ENCODE results near the gene MINK1. TPM values are rescaled to one million over a fixed set of nuclear protein-coding genes. Genes with fewer than 3 reads are reported as not detected.

Gene MINK1
- total and polyA plus RNA-seq, 2 donors (not counting 1 experiment from before 2014, with no cell fraction given): 109 to 160 TPM

GRCh38 chr17:4856271-4856936, 23.3 kb downstream of the MINK1 start:
- Mint-ChIP-seq H3K27me3 (no peaks in the 10 kb centered on the region), H3K4me1 (peaks cover 14% of the 10 kb centered on the region), H3K4me3 (no peak overlapping the region), H3K27ac (no peak overlapping the region), H3K9me3 (ENCODE audit: insufficient read depth) (no peaks in the 10 kb centered on the region)
- TF ChIP-seq, protein P1, sequence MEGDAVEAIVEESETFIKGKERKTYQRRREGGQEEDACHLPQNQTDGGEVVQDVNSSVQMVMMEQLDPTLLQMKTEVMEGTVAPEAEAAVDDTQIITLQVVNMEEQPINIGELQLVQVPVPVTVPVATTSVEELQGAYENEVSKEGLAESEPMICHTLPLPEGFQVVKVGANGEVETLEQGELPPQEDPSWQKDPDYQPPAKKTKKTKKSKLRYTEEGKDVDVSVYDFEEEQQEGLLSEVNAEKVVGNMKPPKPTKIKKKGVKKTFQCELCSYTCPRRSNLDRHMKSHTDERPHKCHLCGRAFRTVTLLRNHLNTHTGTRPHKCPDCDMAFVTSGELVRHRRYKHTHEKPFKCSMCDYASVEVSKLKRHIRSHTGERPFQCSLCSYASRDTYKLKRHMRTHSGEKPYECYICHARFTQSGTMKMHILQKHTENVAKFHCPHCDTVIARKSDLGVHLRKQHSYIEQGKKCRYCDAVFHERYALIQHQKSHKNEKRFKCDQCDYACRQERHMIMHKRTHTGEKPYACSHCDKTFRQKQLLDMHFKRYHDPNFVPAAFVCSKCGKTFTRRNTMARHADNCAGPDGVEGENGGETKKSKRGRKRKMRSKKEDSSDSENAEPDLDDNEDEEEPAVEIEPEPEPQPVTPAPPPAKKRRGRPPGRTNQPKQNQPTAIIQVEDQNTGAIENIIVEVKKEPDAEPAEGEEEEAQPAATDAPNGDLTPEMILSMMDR (IDR thresholded peaks at IDR 0.05): no peak
- no peak for TF ChIP-seq EZH2 (IDR thresholded peaks at IDR 0.05; ENCODE audit: borderline replicate concordance, insufficient read depth, low read depth, low read length, poor library complexity, severe bottlenecking)
- Histone ChIP-seq H3K4me3 (ENCODE audit: control extremely low read depth in 1 of 5, extremely low read depth in 1 of 5, insufficient read depth in 1 of 5, low read depth in 2 of 5, low read length in 4 of 5) (no peak overlapping the region), H4K20me1 (ENCODE audit: control insufficient read depth, insufficient read depth, low read length, poor library complexity, severe bottlenecking) (peaks cover 75% of the 10 kb centered on the region), H2AFZ (ENCODE audit: insufficient read depth, low read depth, low read length, poor library complexity, severe bottlenecking) (no peak overlapping the region), H3K4me2 (replicated peaks; ENCODE audit: low read depth, low read length, poor library complexity, severe bottlenecking) (no peak overlapping the region), H3K4me1 (ENCODE audit: control insufficient read depth in 2 of 2, insufficient read depth in 2 of 2, low read length in 2 of 2) (no peaks in the 10 kb centered on the region), H3K27ac (ENCODE audit: low read length in 2 of 2) (no peak overlapping the region), H3K9ac (ENCODE audit: low read length) (no peak overlapping the region), H3K9me3 (ENCODE audit: control extremely low read depth in 1 of 3, control insufficient read depth in 2 of 3, insufficient read depth in 1 of 3, low read length in 2 of 3) (no peaks in the 10 kb centered on the region), H3K27me3 (replicated peaks in 1 of 4; ENCODE audit: control extremely low read depth in 1 of 4, control insufficient read depth in 3 of 4, insufficient read depth in 4 of 4, low read length in 3 of 4) (no peaks in the 10 kb centered on the region), H3K36me3 (replicated peaks in 1 of 2; ENCODE audit: control extremely low read depth in 1 of 2, control insufficient read depth in 1 of 2, extremely low read depth in 1 of 2, insufficient read depth in 2 of 2, low read length in 1 of 2) (peaks cover 2 to 31% of the 10 kb centered on the region in 2 experiments), H3K79me2 (ENCODE audit: control insufficient read depth, insufficient read depth, low read length) (peaks cover 69% of the 10 kb centered on the region)
- CTCF ChIA-PET: no interaction called here
- POLR2A ChIA-PET: interaction anchor here (0.8 kb wide), 1 partner anchor 16 kb away, joined by 4 read pairs; no protein-coding TSS in a partner anchor
- ATAC-seq (ENCODE audit: low read depth): no peak
- 94% methylated on average over 5 of the region's 17 CpGs for WGBS (ENCODE audit: insufficient coverage)
- DNase-seq: no peak
- intact Hi-C loops (cut with micrococcal nuclease): no loop called here

- intact Hi-C loops (cut with micrococcal nuclease): no loop called here
- H3K79me2 ChIP-seq (ENCODE audit: control insufficient read depth, insufficient read depth, low read length): peaks cover 64% of the 10 kb centered on the region
- H3K27ac Mint-ChIP-seq: no peak overlapping the region
Observed at GRCh38 chr17:4856937-4857314, 23.8 kb downstream of the MINK1 start.

More at GRCh38 chr17:4856937-4857314, 23.8 kb downstream of the MINK1 start:
- Mint-ChIP-seq H3K9me3 (ENCODE audit: insufficient read depth) (no peaks in the 10 kb centered on the region), H3K27me3 (no peaks in the 10 kb centered on the region), H3K4me3 (no peak overlapping the region), H3K4me1 (peaks cover 13% of the 10 kb centered on the region)
- no peaks in the 10 kb centered on the region for H3K4me1 ChIP-seq (ENCODE audit: control insufficient read depth in 2 of 2, insufficient read depth in 2 of 2, low read length in 2 of 2)
- POLR2A ChIA-PET: no interaction called here
- DNase-seq (no peak), ATAC-seq (ENCODE audit: low read depth) (no peak)
- no peaks in the 10 kb centered on the region for H3K9me3 ChIP-seq (ENCODE audit: control extremely low read depth in 1 of 3, control insufficient read depth in 2 of 3, insufficient read depth in 1 of 3, low read length in 2 of 3)
- H3K4me3 ChIP-seq (ENCODE audit: control extremely low read depth in 1 of 5, extremely low read depth in 1 of 5, insufficient read depth in 1 of 5, low read depth in 2 of 5, low read length in 4 of 5): no peak overlapping the region
- H3K9ac ChIP-seq (ENCODE audit: low read length): no peak overlapping the region
- H3K27me3 ChIP-seq (replicated peaks in 1 of 4; ENCODE audit: control extremely low read depth in 1 of 4, control insufficient read depth in 3 of 4, insufficient read depth in 4 of 4, low read length in 3 of 4): no peaks in the 10 kb centered on the region
- no peak for TF ChIP-seq EZH2 (IDR thresholded peaks at IDR 0.05; ENCODE audit: borderline replicate concordance, insufficient read depth, low read depth, low read length, poor library complexity, severe bottlenecking)
- TF ChIP-seq, protein P1 (IDR thresholded peaks at IDR 0.05): no peak
- no peak overlapping the region for H3K27ac ChIP-seq (ENCODE audit: low read length in 2 of 2)
- 99% methylated on average over 7 of the region's 7 CpGs for WGBS (ENCODE audit: insufficient coverage)
- CTCF ChIA-PET: no interaction called here
- peaks cover 75% of the 10 kb centered on the region for H4K20me1 ChIP-seq (ENCODE audit: control insufficient read depth, insufficient read depth, low read length, poor library complexity, severe bottlenecking)
- no peak overlapping the region for H3K4me2 ChIP-seq (replicated peaks; ENCODE audit: low read depth, low read length, poor library complexity, severe bottlenecking)
- H2AFZ ChIP-seq (ENCODE audit: insufficient read depth, low read depth, low read length, poor library complexity, severe bottlenecking): no peak overlapping the region
- peaks cover 2 to 31% of the 10 kb centered on the region in 2 experiments for H3K36me3 ChIP-seq (replicated peaks in 1 of 2; ENCODE audit: control extremely low read depth in 1 of 2, control insufficient read depth in 1 of 2, extremely low read depth in 1 of 2, insufficient read depth in 2 of 2, low read length in 1 of 2)
